Erythroblast (primary cell): ENCODE data around the gene CLEC4G.

Experiments
- GATA1 ChIP-seq: IDR thresholded peaks from 2 replicates; pipeline ENCODE4 v1.6.1; 2011; ENCODE audit warnings: low read depth, mild to moderate bottlenecking, control low read depth, low read length, moderate library complexity
- POLR2A ChIP-seq: IDR thresholded peaks from 2 replicates; pipeline ENCODE4 v1.6.1; 2011; ENCODE audit warnings: mild to moderate bottlenecking, low read length

DNA sequence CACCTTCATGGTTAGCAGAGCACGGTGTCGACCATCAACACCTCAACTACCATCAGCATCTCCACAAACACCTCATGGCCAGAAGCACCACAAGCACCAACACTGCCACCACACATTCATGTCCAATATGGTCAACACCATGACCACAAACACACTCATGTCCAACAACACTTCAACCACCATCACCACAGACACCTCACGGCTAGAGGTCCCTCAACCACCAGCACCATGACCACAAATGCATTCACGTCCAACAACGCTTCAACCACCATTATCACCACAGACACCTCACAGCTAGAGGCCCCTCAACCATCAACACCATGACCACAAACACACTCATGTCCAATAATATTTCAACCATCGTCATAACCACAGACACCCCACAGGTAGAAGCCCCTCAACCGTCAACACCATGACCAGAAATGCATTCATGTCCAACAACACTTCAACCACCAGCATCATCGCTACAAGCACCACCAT lies 41.1 kb downstream of the CLEC4G start:
- no peak for TF ChIP-seq POLR2A
- no peak for TF ChIP-seq GATA1
